Loucy (cell line): ENCODE measurements around the gene TNC.

Experiments
- EZH2phosphoT487 ChIP-seq: fragments of 200-600 bp; IDR thresholded peaks from 2 replicates; pipeline ENCODE4 v1.6.1; 2018; ENCODE audit warnings: antibody characterized with exemption, mild to moderate bottlenecking, moderate library complexity, borderline replicate concordance
- TF ChIP-seq, protein P1 (sequence below): fragments of 200-600 bp; sonication (generic); conservative IDR thresholded peaks from 2 replicates; pipeline ENCODE4 v1.5.1; 2014; ENCODE audit warnings: mild to moderate bottlenecking, antibody characterized with exemption, low read length

DNA sequence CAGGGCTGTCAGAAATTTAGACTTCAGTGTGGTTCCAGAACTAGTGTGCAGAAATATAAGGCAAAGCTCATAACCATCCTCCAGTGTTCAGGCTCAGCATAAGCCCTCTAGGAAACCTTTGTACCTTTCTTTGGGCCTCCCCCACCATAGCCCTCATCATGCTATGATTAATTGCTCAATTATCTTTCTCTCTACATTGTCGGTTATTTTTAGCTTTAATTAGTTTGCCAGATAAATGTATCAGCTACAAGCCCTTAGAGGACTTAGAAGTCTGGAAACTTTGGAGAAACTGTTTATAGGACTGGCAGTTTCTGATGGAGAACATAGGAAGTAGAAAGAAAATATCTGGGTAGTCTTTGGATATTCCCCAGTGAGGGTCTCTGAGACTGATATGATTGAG, 43.5 kb upstream of the TNC start:
- TF ChIP-seq, protein P1, sequence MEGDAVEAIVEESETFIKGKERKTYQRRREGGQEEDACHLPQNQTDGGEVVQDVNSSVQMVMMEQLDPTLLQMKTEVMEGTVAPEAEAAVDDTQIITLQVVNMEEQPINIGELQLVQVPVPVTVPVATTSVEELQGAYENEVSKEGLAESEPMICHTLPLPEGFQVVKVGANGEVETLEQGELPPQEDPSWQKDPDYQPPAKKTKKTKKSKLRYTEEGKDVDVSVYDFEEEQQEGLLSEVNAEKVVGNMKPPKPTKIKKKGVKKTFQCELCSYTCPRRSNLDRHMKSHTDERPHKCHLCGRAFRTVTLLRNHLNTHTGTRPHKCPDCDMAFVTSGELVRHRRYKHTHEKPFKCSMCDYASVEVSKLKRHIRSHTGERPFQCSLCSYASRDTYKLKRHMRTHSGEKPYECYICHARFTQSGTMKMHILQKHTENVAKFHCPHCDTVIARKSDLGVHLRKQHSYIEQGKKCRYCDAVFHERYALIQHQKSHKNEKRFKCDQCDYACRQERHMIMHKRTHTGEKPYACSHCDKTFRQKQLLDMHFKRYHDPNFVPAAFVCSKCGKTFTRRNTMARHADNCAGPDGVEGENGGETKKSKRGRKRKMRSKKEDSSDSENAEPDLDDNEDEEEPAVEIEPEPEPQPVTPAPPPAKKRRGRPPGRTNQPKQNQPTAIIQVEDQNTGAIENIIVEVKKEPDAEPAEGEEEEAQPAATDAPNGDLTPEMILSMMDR: no peak
- TF ChIP-seq EZH2phosphoT487: no peak
